ENCODE data around the gene NECAB2.

Gene NECAB2

GRCh38 chr16:83971165-83972130, 3.4 kb downstream of the NECAB2 start:
- Histone ChIP-seq H3K9ac (ENCODE audit: low read length) (no peak overlapping the region), H3K4me2 (ENCODE audit: low read depth, low read length) (no peak overlapping the region), H3K4me3 (ENCODE audit: low read length) (no peak overlapping the region), H3K9me2 (replicated peaks; ENCODE audit: insufficient read depth, low read length) (no peaks in the 10 kb centered on the region), H4K20me1 (ENCODE audit: insufficient read depth, low read length) (no peaks in the 10 kb centered on the region), H3K4me1 (ENCODE audit: low read length) (no peaks in the 10 kb centered on the region), H3K27me3 (replicated peaks; ENCODE audit: insufficient read depth, low read length) (peaks cover 17% of the 10 kb centered on the region), H3K27ac (ENCODE audit: low read length) (no peak overlapping the region), H3K79me2 (ENCODE audit: low read length) (no peaks in the 10 kb centered on the region), H3K9me3 (replicated peaks; ENCODE audit: insufficient read depth, low read length) (no peaks in the 10 kb centered on the region), H3K36me3 (replicated peaks; ENCODE audit: insufficient read depth, low read length) (no peaks in the 10 kb centered on the region), H3F3A (ENCODE audit: insufficient read depth, low read length) (no peaks in the 10 kb centered on the region), H2AFZ (ENCODE audit: low read length) (no peak overlapping the region)
- TF ChIP-seq, protein P1, sequence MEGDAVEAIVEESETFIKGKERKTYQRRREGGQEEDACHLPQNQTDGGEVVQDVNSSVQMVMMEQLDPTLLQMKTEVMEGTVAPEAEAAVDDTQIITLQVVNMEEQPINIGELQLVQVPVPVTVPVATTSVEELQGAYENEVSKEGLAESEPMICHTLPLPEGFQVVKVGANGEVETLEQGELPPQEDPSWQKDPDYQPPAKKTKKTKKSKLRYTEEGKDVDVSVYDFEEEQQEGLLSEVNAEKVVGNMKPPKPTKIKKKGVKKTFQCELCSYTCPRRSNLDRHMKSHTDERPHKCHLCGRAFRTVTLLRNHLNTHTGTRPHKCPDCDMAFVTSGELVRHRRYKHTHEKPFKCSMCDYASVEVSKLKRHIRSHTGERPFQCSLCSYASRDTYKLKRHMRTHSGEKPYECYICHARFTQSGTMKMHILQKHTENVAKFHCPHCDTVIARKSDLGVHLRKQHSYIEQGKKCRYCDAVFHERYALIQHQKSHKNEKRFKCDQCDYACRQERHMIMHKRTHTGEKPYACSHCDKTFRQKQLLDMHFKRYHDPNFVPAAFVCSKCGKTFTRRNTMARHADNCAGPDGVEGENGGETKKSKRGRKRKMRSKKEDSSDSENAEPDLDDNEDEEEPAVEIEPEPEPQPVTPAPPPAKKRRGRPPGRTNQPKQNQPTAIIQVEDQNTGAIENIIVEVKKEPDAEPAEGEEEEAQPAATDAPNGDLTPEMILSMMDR (IDR thresholded peaks at IDR 0.05; ENCODE audit: low read length): no peak
- no peak for TF ChIP-seq EZH2 (optimal IDR thresholded peaks at IDR 0.05; ENCODE audit: low read depth, low read length)
- DNase-seq: no peak

- Histone ChIP-seq H3K9me2 (replicated peaks; ENCODE audit: insufficient read depth, low read length) (no peaks in the 10 kb centered on the region), H2AFZ (ENCODE audit: low read length) (no peak overlapping the region), H3K9ac (ENCODE audit: low read length) (no peak overlapping the region), H3F3A (ENCODE audit: insufficient read depth, low read length) (no peaks in the 10 kb centered on the region), H4K20me1 (ENCODE audit: insufficient read depth, low read length) (no peaks in the 10 kb centered on the region), H3K27ac (ENCODE audit: low read length) (no peak overlapping the region), H3K27me3 (replicated peaks; ENCODE audit: insufficient read depth, low read length) (peaks cover 17% of the 10 kb centered on the region), H3K79me2 (ENCODE audit: low read length) (no peaks in the 10 kb centered on the region), H3K9me3 (replicated peaks; ENCODE audit: insufficient read depth, low read length) (no peaks in the 10 kb centered on the region), H3K4me1 (ENCODE audit: low read length) (no peaks in the 10 kb centered on the region), H3K36me3 (replicated peaks; ENCODE audit: insufficient read depth, low read length) (no peaks in the 10 kb centered on the region), H3K4me3 (ENCODE audit: low read length) (no peak overlapping the region), H3K4me2 (ENCODE audit: low read depth, low read length) (no peak overlapping the region)
- no peak for DNase-seq
- TF ChIP-seq, protein P1 (IDR thresholded peaks at IDR 0.05; ENCODE audit: low read length): no peak
- no peak for TF ChIP-seq EZH2phosphoT487 (IDR thresholded peaks at IDR 0.05; ENCODE audit: low read length)
- TF ChIP-seq EZH2 (optimal IDR thresholded peaks at IDR 0.05; ENCODE audit: low read depth, low read length): no peak
Observed at GRCh38 chr16:83972256-83973008, 4.4 kb downstream of the NECAB2 start.

DNA sequence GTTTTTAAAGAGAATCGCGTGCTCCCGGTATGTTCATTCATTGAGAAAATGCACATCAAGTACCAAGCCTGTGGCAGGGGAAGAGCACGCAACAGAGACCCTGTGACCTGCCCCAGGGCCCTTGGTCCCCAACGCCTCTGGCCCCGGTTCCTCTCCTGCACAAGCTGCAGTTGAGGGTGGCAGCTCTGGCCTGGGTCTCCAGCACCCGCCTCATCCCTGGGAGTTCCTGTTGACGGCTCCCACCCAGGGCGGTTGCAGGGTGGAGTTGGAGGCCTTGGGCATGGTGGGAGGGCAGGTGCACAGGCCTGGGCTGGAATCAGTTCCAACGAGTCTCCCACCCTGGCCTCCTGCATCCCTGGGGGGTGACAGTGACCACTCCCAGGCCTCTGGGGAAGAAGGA, 5.0 kb downstream of the NECAB2 start:
- TF ChIP-seq EZH2 (optimal IDR thresholded peaks at IDR 0.05; ENCODE audit: low read depth, low read length) (no peak), EZH2phosphoT487 (IDR thresholded peaks at IDR 0.05; ENCODE audit: low read length) (no peak)
- TF ChIP-seq, protein P1 (IDR thresholded peaks at IDR 0.05; ENCODE audit: low read length): no peak
- Histone ChIP-seq H3K9me3 (replicated peaks; ENCODE audit: insufficient read depth, low read length) (no peaks in the 10 kb centered on the region), H3K79me2 (ENCODE audit: low read length) (no peaks in the 10 kb centered on the region), H3K27ac (ENCODE audit: low read length) (no peak overlapping the region), H3K4me1 (ENCODE audit: low read length) (no peaks in the 10 kb centered on the region), H3K9ac (ENCODE audit: low read length) (no peak overlapping the region), H2AFZ (ENCODE audit: low read length) (no peak overlapping the region), H3K4me2 (ENCODE audit: low read depth, low read length) (no peak overlapping the region), H4K20me1 (ENCODE audit: insufficient read depth, low read length) (no peaks in the 10 kb centered on the region), H3F3A (ENCODE audit: insufficient read depth, low read length) (no peaks in the 10 kb centered on the region), H3K36me3 (replicated peaks; ENCODE audit: insufficient read depth, low read length) (no peaks in the 10 kb centered on the region), H3K4me3 (ENCODE audit: low read length) (no peak overlapping the region), H3K27me3 (replicated peaks; ENCODE audit: insufficient read depth, low read length) (peaks cover 17% of the 10 kb centered on the region), H3K9me2 (replicated peaks; ENCODE audit: insufficient read depth, low read length) (no peaks in the 10 kb centered on the region)
- DNase-seq: no peak
